Large intestine (tissue), 3 donors: ENCODE data around the gene GREM2. TPM values are rescaled to one million over a fixed set of nuclear protein-coding genes. Genes with fewer than 3 reads are reported as not detected.

Experiments used
- DNase-seq, 2 donors: peaks; one replicate each; pipeline versions ENCODE4 v3.0.0 to v3.0.0-alpha.2; 2013
- H3K27ac ChIP-seq: one replicate; pipeline ENCODE4 v1.5.1; 2013; ENCODE audit warnings: low read length
- H3K27me3 ChIP-seq: 2 replicates; pipeline ENCODE4 v1.6.1; 2013; ENCODE audit warnings: low read length; ENCODE audit not compliant: control insufficient read depth, insufficient read depth
- H3K36me3 ChIP-seq: 2 replicates; pipeline ENCODE4 v1.6.1; 2013; ENCODE audit warnings: low read length; ENCODE audit not compliant: control insufficient read depth, insufficient read depth
- H3K4me1 ChIP-seq: one replicate; pipeline ENCODE4 v1.6.1; 2013; ENCODE audit warnings: low read length; ENCODE audit not compliant: control insufficient read depth, insufficient read depth
- H3K4me3 ChIP-seq: one replicate; pipeline ENCODE4 v1.5.1; 2013; ENCODE audit warnings: low read length
- H3K9me3 ChIP-seq: one replicate; pipeline ENCODE4 v1.6.1; 2013; ENCODE audit warnings: mild to moderate bottlenecking, low read depth, low read length, moderate library complexity; ENCODE audit not compliant: control insufficient read depth
- WGBS: methylation state at CpG from one replicate; pipeline ENCODE4 v1.1.5; 2013; ENCODE audit warnings: low lambda C conversion rate; ENCODE audit not compliant: insufficient coverage; 5-methylcytosine and 5-hydroxymethylcytosine counted together
- polyA plus RNA-seq: library from polyadenylated mRNA; unstranded; fragments of 120-200 nt; gene quantifications from one replicate; pipeline ENCODE4 v1.2.1, GENCODE V29; 2013

The GREM2 gene
- polyA plus RNA-seq, 1 donor: 14.6 TPM

- Histone ChIP-seq H3K36me3 (no peaks in the 10 kb centered on the region), H3K4me3 (no peak overlapping the region), H3K9me3 (no peaks in the 10 kb centered on the region), H3K27me3 (no peaks in the 10 kb centered on the region), H3K27ac (no peak overlapping the region), H3K4me1 (peaks cover under 1% of the 10 kb centered on the region)
- WGBS: no CpG with 5 or more reads among the region's 1 CpG
- no peak for DNase-seq
Measured at GRCh38 chr1:240527086-240527485, 84.9 kb downstream of the GREM2 start.

DNA sequence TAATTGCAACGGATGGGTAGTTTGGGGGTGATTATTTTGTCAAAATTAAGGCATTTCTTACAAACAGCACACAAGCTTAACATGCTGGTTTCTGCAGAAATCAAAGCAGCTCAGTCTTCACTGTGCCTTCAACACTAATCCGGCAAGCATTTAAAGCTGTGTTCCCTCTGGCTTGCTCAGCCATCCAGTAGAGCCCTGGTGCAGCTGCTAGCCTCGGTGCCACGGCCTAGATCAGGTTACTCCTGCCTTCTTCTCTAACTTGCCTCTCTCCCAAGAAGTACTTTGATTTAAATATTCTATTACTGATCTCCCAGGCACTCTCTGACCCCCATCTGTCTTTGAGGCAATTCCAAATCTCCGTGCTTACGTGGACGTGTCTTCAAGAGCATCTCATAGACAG lies 85.6 kb downstream of the GREM2 start:
- Histone ChIP-seq H3K9me3 (no peaks in the 10 kb centered on the region), H3K27me3 (no peaks in the 10 kb centered on the region), H3K36me3 (no peaks in the 10 kb centered on the region), H3K27ac (no peak overlapping the region), H3K4me1 (peaks cover 3% of the 10 kb centered on the region), H3K4me3 (no peak overlapping the region)
- WGBS: 100% methylated on average over 2 of the region's 7 CpGs
- DNase-seq: no peak

- WGBS: no CpG with 5 or more reads among the region's 4 CpGs
Measured at GRCh38 chr1:240524356-240525069, 87.4 kb downstream of the GREM2 start.

DNA sequence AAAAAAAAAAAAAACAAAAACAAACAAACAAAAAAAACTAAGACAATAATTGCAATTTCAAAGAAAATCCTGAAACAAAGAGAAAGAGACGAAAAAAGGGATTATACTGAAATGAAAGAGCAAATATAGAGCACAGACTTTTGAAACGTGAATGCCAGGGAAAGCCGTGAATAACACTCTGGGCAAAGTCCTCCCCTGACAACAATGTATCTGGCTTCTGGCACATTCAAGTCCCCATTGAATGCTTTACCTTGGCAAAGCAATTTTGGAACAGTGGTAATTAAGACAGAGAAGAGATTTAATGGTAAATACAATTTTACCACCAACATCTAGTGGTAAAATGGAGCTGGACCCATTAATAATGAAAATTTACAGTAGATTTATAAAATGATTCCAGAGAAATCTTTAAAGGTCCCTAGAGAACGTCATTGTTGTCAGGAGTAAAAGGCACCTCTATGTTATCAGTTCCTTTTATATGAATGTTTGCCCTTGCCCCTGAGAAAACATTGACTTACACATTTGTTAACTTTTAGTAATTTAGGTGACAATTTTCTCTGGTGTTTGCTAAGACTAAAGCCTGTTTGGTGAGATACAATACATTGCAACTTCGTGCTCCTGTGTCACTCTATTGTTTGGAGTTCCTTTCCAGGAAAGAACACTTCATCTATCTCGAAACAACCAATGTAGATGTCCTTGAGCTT lies 89.7 kb downstream of the GREM2 start:
- Histone ChIP-seq H3K4me3 (no peak overlapping the region), H3K36me3 (no peaks in the 10 kb centered on the region), H3K9me3 (no peaks in the 10 kb centered on the region), H3K4me1 (peaks cover 3% of the 10 kb centered on the region), H3K27me3 (no peaks in the 10 kb centered on the region), H3K27ac (no peak overlapping the region)
- 41% methylated on average over 2 of the region's 6 CpGs for WGBS
- DNase-seq: peak in 1 of 2 donors; percentile 13

More at GRCh38 chr1:240524356-240525069, 87.4 kb downstream of the GREM2 start:
- Histone ChIP-seq H3K27me3 (no peaks in the 10 kb centered on the region), H3K36me3 (no peaks in the 10 kb centered on the region), H3K4me3 (no peak overlapping the region), H3K27ac (no peak overlapping the region), H3K4me1 (peaks cover 3% of the 10 kb centered on the region), H3K9me3 (no peaks in the 10 kb centered on the region)
- no peak for DNase-seq

GRCh38 chr1:240517891-240518290 lies 94.1 kb downstream of the GREM2 start:
- WGBS: no CpG with 5 or more reads among the region's 4 CpGs
- H3K36me3 ChIP-seq: no peaks in the 10 kb centered on the region
- H3K9me3 ChIP-seq: no peaks in the 10 kb centered on the region
- H3K4me1 ChIP-seq: peaks cover 3% of the 10 kb centered on the region
- no peak for DNase-seq
- H3K27ac ChIP-seq: no peak overlapping the region
- H3K27me3 ChIP-seq: no peaks in the 10 kb centered on the region
- H3K4me3 ChIP-seq: no peak overlapping the region

DNA sequence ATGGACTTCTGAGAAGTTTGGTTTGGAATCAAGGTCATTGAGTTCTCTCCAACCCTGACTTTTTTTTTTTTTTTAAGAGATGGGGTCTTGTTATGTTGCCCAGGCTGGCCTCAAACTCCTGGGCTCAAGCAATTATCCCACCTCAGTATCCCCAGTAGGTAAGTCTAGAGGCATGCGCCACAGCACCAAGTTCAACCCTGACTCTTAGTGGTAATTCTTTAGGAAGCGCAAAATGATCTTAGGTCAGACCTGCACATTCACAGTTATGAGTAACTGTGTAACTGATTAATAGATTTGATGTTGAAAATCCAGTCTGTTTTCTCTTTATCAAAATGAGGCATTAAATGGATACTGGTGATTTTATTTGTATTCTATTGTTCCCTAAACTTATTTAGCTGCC lies 95.9 kb downstream of the GREM2 start:
- no peak for DNase-seq
- no peak overlapping the region for H3K27ac ChIP-seq
- H3K9me3 ChIP-seq: no peaks in the 10 kb centered on the region
- no peaks in the 10 kb centered on the region for H3K27me3 ChIP-seq
- H3K36me3 ChIP-seq: no peaks in the 10 kb centered on the region
- no CpG with 5 or more reads among the region's 2 CpGs for WGBS
- H3K4me1 ChIP-seq: no peaks in the 10 kb centered on the region
- H3K4me3 ChIP-seq: no peak overlapping the region

- Histone ChIP-seq H3K4me1 (no peaks in the 10 kb centered on the region), H3K27me3 (no peaks in the 10 kb centered on the region), H3K27ac (no peak overlapping the region), H3K4me3 (no peak overlapping the region), H3K36me3 (no peaks in the 10 kb centered on the region), H3K9me3 (no peaks in the 10 kb centered on the region)
- no CpG with 5 or more reads among the region's 1 CpG for WGBS
- DNase-seq: no peak
Measured at GRCh38 chr1:240515505-240515904, 96.5 kb downstream of the GREM2 start.

DNA sequence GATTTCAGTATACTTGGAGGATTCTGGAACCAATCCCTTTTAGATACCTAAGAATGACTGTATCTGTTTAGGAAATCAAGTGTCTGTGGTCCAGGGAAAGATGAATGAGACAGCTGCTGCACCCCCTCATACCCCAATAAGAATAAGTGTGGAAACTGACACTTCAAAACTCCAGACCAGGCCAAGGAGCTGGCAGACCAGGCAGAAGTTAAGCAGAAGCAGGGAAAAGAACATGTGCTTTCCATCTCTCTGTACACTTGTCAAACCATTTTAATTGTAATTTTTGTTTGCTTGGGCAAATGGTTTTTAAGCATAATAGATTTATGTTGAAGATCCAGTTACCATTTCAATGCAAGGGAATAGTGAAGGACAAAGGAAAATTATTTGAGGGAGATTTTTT lies 100.2 kb downstream of the GREM2 start:
- H3K36me3 ChIP-seq: no peaks in the 10 kb centered on the region
- H3K27ac ChIP-seq: no peak overlapping the region
- H3K4me3 ChIP-seq: no peak overlapping the region
- no peak for DNase-seq
- no peaks in the 10 kb centered on the region for H3K9me3 ChIP-seq
- H3K4me1 ChIP-seq: no peaks in the 10 kb centered on the region
- no peaks in the 10 kb centered on the region for H3K27me3 ChIP-seq

DNA sequence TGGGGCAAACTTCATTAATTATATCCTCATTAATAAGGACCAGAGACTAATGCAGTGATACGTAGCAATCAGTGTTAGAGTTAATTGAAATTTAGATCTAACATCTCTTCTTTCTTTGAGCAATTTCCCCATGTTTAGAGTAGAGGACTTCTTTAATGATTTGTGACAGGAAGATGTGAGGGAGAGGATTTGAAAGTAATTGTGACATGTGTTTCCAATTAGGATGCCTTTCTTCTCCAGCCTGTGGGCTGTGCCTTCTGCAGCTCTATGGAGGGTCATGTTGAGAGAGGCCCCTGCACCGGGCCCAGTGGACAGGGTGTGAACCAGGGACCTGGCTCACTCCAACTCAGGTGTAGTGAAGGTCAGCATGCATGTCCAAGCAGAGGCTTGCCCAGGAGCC lies 103.0 kb downstream of the GREM2 start:
- Histone ChIP-seq H3K27me3 (no peaks in the 10 kb centered on the region), H3K27ac (no peak overlapping the region), H3K36me3 (no peaks in the 10 kb centered on the region), H3K4me1 (no peaks in the 10 kb centered on the region), H3K4me3 (no peak overlapping the region), H3K9me3 (no peaks in the 10 kb centered on the region)
- DNase-seq: no peak
- no CpG with 5 or more reads among the region's 2 CpGs for whole genome bisulfite sequencing

GRCh38 chr1:240508201-240508600 lies 103.8 kb downstream of the GREM2 start:
- H3K9me3 ChIP-seq: no peaks in the 10 kb centered on the region
- H3K4me3 ChIP-seq: no peak overlapping the region
- no peaks in the 10 kb centered on the region for H3K36me3 ChIP-seq
- H3K27ac ChIP-seq: no peak overlapping the region
- WGBS: 35% methylated on average over 2 of the region's 3 CpGs
- no peak for DNase-seq
- no peaks in the 10 kb centered on the region for H3K4me1 ChIP-seq
- H3K27me3 ChIP-seq: no peaks in the 10 kb centered on the region

- Histone ChIP-seq H3K4me1 (no peaks in the 10 kb centered on the region), H3K27me3 (no peaks in the 10 kb centered on the region), H3K9me3 (no peaks in the 10 kb centered on the region), H3K36me3 (no peaks in the 10 kb centered on the region), H3K27ac (no peak overlapping the region), H3K4me3 (no peak overlapping the region)
- DNase-seq: no peak
- 88% methylated on average over 4 of the region's 4 CpGs for WGBS
Measured at GRCh38 chr1:240506176-240506575, 105.8 kb downstream of the GREM2 start.
